SW480 (cell line): ENCODE measurements around the gene CDK14.
A peak's percentile ranks its signal among the peaks of the same experiment; 100 is the strongest.

Experiments
- DNase-seq: peaks from one replicate; pipeline ENCODE4 v3.0.0-alpha.2; 2016; ENCODE audit warnings: low spot score

CDK14 gene

GRCh38 chr7:91228927-91229558 lies 632.9 kb downstream of the CDK14 start:
- DNase-seq, result no peak

GRCh38 chr7:91230100-91230499 lies 634.0 kb downstream of the CDK14 start:
- DNase-seq, result no peak

GRCh38 chr7:91230503-91230902 lies 634.4 kb downstream of the CDK14 start:
- DNase-seq, result no peak

GRCh38 chr7:91233212-91233611 lies 637.1 kb downstream of the CDK14 start:
- no peak for DNase-seq

- DNase-seq, result no peak
Observed at GRCh38 chr7:91235211-91235832, 639.2 kb downstream of the CDK14 start.

GRCh38 chr7:91239171-91239604 lies 643.1 kb downstream of the CDK14 start:
- DNase-seq, result peak; percentile 99

GRCh38 chr7:91239772-91240171 lies 643.7 kb downstream of the CDK14 start:
- peak; percentile 59 for DNase-seq

GRCh38 chr7:91240376-91240941 lies 644.3 kb downstream of the CDK14 start:
- DNase-seq, result no peak

GRCh38 chr7:91242097-91242844 lies 646.1 kb downstream of the CDK14 start:
- DNase-seq, result no peak

GRCh38 chr7:91243591-91244301 lies 647.6 kb downstream of the CDK14 start:
- DNase-seq, result no peak

- no peak for DNase-seq
Observed at GRCh38 chr7:91247500-91247899, 651.4 kb downstream of the CDK14 start.

GRCh38 chr7:91248996-91249395 lies 652.9 kb downstream of the CDK14 start:
- no peak for DNase-seq

GRCh38 chr7:91249506-91250233 lies 653.5 kb downstream of the CDK14 start:
- DNase-seq, result no peak

GRCh38 chr7:91250706-91251105 lies 654.6 kb downstream of the CDK14 start:
- DNase-seq, result no peak

GRCh38 chr7:91251877-91252276 lies 655.8 kb downstream of the CDK14 start:
- DNase-seq, result no peak
